Left ventricle myocardium inferior (tissue), 1 donor: ENCODE data around the gene OLFM4. TPM values are rescaled to one million over a fixed set of nuclear protein-coding genes. Genes with fewer than 3 reads are reported as not detected.

Source experiments
- DNase-seq: peaks from one replicate; pipeline ENCODE4 v3.0.0-alpha.2; 2020
- H3K27ac ChIP-seq: fragments of 200-600 bp; replicated peaks from 2 replicates; pipeline ENCODE4 v1.8.0; 2021
- H3K27me3 ChIP-seq: fragments of 200-600 bp; 2 replicates; pipeline ENCODE4 v1.8.0; 2021; ENCODE audit warnings: low read depth
- H3K36me3 ChIP-seq: fragments of 200-600 bp; 2 replicates; pipeline ENCODE4 v1.8.0; 2021
- H3K4me1 ChIP-seq: fragments of 200-600 bp; 2 replicates; pipeline ENCODE4 v1.8.0; 2021
- H3K4me3 ChIP-seq: fragments of 200-600 bp; 2 replicates; pipeline ENCODE4 v1.8.0; 2021; ENCODE audit warnings: mild to moderate bottlenecking, moderate library complexity
- H3K9me3 ChIP-seq: fragments of 200-600 bp; replicated peaks from 2 replicates; pipeline ENCODE4 v1.8.0; 2021
- CTCF ChIP-seq: fragments of 200-600 bp; IDR thresholded peaks from 2 replicates; pipeline ENCODE4 v1.8.0; 2021; ENCODE audit warnings: antibody characterized with exemption, mild to moderate bottlenecking, borderline replicate concordance
- intact Hi-C: fragments of 100-400 bp; cut with micrococcal nuclease; formaldehyde crosslinking; loops from one replicate; pipeline ENCODE4 v1.11.0; 2022
- total RNA-seq: library from RNA; stranded (reverse); fragmentation: NEBNext Ultra II Directional; extraction: Animal tissue kit (Norgen Biotek cat#: 25700); gene quantifications from one replicate; pipeline ENCODE4 v1.2.1, GENCODE V29; 2021
- donor health status: DM: no; HTN: yes; CAD: no; lungs with severe emphysema.

The OLFM4 gene
- total RNA-seq, 1 donor from 2014 or later = 0.55 TPM

DNA sequence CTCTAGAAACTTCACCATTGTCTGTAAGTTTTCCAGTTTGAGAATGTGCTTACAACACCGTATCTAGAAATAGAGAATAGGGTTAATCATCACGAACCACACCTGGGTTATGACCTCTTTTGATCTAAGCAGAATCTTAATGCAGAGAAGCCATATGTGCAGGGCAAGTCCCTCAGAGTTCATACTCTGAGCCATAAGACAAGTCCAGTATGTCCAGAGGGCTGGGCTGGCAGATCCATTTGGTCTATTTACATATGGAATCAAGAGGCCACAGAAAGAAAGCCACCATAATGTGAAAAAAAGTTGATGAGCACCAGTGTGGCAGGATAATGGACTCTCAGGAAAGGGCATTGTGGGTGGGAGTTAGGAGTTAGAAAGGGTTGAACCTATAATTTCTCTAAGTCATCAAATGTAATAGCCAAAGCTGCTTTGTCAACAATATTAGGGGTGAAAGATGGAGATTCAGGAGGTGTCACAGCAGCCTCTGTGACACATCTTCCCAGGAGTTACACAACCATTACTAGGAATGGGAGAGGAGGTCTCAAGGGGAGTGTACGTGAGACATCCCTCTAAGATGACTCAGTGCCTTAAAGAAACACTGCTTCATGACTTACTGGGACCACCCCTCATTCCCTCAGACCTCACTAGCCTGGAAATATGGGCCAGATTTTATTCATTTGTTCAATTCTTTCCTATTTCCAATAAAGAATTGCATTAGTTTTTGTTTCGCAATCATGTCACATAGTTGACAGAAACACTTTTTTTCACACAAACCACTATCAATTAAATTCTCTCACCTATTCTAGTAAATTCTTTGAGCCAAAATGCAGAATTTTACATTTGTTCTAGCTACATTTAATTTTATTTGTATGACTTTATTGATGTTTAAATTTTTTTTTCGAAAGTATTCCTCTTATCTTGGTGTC lies 30.4 kb upstream of the OLFM4 start:
- no peak for DNase-seq
- H3K9me3 ChIP-seq = no peaks in the 10 kb centered on the region
- no peak overlapping the region for H3K27ac ChIP-seq
- no peaks in the 10 kb centered on the region for H3K4me1 ChIP-seq
- intact Hi-C loops = no loop called here
- H3K4me3 ChIP-seq = no peak overlapping the region
- H3K27me3 ChIP-seq = peaks cover 42% of the 10 kb centered on the region
- TF ChIP-seq CTCF = no peak
- no peaks in the 10 kb centered on the region for H3K36me3 ChIP-seq

- no peak for TF ChIP-seq CTCF
- Histone ChIP-seq H3K9me3 (no peaks in the 10 kb centered on the region), H3K4me1 (no peaks in the 10 kb centered on the region), H3K36me3 (no peaks in the 10 kb centered on the region), H3K27ac (no peak overlapping the region), H3K4me3 (no peak overlapping the region), H3K27me3 (peaks cover 43% of the 10 kb centered on the region)
- DNase-seq = no peak
- intact Hi-C loops = no loop called here
These were observed 29.4 kb upstream of the OLFM4 start for GRCh38 chr13:52999093-52999696.

- no peak for DNase-seq
- H3K27me3 ChIP-seq = peaks cover 63% of the 10 kb centered on the region
- no peak overlapping the region for H3K27ac ChIP-seq
- H3K4me1 ChIP-seq = no peaks in the 10 kb centered on the region
- H3K4me3 ChIP-seq = no peak overlapping the region
- no peaks in the 10 kb centered on the region for H3K36me3 ChIP-seq
- TF ChIP-seq CTCF = no peak
- H3K9me3 ChIP-seq = no peaks in the 10 kb centered on the region
- intact Hi-C loops = no loop called here
These were observed 27.0 kb upstream of the OLFM4 start for GRCh38 chr13:53001444-53002225.

DNA sequence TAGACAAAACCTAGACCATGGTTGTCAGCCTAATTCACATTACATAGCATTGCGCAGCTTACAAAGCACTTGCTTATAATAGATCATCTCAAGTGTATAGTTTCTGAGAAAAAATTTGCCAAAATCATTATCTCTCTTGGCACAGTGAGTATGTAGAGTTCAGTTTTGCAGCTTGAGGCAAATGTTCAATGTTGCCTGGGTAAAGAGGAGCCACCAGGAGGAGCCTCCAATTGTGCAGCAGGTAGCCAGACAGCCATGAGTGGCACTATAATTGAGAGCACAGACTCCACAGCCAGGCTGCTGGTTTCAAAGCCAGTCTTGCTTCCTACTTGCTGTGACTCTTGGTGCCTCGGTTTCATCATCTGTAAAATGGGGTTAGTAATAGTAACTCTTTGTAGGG lies 24.0 kb upstream of the OLFM4 start:
- H3K9me3 ChIP-seq = no peaks in the 10 kb centered on the region
- H3K27ac ChIP-seq = no peak overlapping the region
- no peaks in the 10 kb centered on the region for H3K36me3 ChIP-seq
- peaks cover 45% of the 10 kb centered on the region for H3K27me3 ChIP-seq
- no peak overlapping the region for H3K4me3 ChIP-seq
- no peak for TF ChIP-seq CTCF
- intact Hi-C loops = no loop called here
- DNase-seq = no peak
- no peaks in the 10 kb centered on the region for H3K4me1 ChIP-seq

DNA sequence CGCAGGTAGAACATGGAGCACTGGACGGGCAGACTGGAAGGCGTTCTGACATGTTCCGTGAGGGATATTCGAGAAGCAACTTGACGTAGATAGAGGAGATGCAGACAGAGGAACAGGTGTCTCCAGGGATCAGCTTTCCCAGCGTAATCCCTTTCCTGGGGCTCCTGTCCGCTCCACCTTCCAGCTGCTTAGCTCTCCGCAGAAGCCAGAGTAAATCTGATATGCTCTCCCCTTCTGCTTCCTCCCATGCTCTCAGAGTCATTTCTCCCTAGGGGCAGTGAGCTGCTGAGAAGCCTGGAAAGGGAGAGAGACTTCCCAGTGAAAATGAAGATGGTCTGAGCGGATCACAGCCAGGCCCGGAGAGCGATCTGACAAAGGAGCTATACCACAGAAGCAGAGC lies 23.0 kb upstream of the OLFM4 start:
- Histone ChIP-seq H3K4me3 (no peak overlapping the region), H3K36me3 (no peaks in the 10 kb centered on the region), H3K27me3 (peaks cover 45% of the 10 kb centered on the region), H3K27ac (no peak overlapping the region), H3K4me1 (no peaks in the 10 kb centered on the region), H3K9me3 (no peaks in the 10 kb centered on the region)
- intact Hi-C loops = no loop called here
- DNase-seq = no peak
- no peak for TF ChIP-seq CTCF
